ENCODE results near the gene METTL5. TPM values are rescaled to one million over a fixed set of nuclear protein-coding genes. Genes with fewer than 3 reads are reported as not detected.
"Not testable (repeated sequence)": the region's sequence is repeated elsewhere in the genome, so short reads cannot be mapped to it uniquely, and the experiment has no call there.

Gene METTL5
- total RNA-seq, 1 experiment from 2014 or later = 63.1 TPM

GRCh38 chr2:169819106-169819505 is 5.6 kb downstream of the METTL5 start:
- Mint-ChIP-seq H3K27me3 (ENCODE audit: unreplicated experiment) (no peaks in the 10 kb centered on the region), H3K9me3 (ENCODE audit: low read depth, unreplicated experiment) (no peaks in the 10 kb centered on the region), H3K27ac (ENCODE audit: unreplicated experiment) (no peak overlapping the region), H3K4me1 (ENCODE audit: low read depth, unreplicated experiment) (peaks cover 20% of the 10 kb centered on the region), H3K4me3 (ENCODE audit: low read depth, unreplicated experiment) (no peak overlapping the region), H3K36me3 (ENCODE audit: insufficient read depth, unreplicated experiment) (peaks cover 41% of the 10 kb centered on the region)
- no TSS peak for BruUV-seq (replicated peaks)
- intact Hi-C loops (cut with micrococcal nuclease; ENCODE audit: unreplicated experiment) = no loop called here
- no peak for DNase-seq
- CTCF ChIA-PET = interaction anchor here (0.6 kb wide), 1 partner anchor 60 kb away, joined by 8 read pairs; no protein-coding TSS in a partner anchor
- TF ChIP-seq CTCF (IDR thresholded peaks at IDR 0.05; ENCODE audit: unreplicated experiment) = no peak

GRCh38 chr2:169818241-169818640 is 6.5 kb downstream of the METTL5 start:
- no peak for TF ChIP-seq CTCF (IDR thresholded peaks at IDR 0.05; ENCODE audit: unreplicated experiment)
- Mint-ChIP-seq H3K4me1 (ENCODE audit: low read depth, unreplicated experiment) (peaks cover 15% of the 10 kb centered on the region), H3K36me3 (ENCODE audit: insufficient read depth, unreplicated experiment) (peaks cover 36% of the 10 kb centered on the region), H3K9me3 (ENCODE audit: low read depth, unreplicated experiment) (no peaks in the 10 kb centered on the region), H3K4me3 (ENCODE audit: low read depth, unreplicated experiment) (no peak overlapping the region), H3K27ac (ENCODE audit: unreplicated experiment) (no peak overlapping the region), H3K27me3 (ENCODE audit: unreplicated experiment) (no peaks in the 10 kb centered on the region)
- CTCF ChIA-PET = no interaction called here
- no peak for DNase-seq
- intact Hi-C loops (cut with micrococcal nuclease; ENCODE audit: unreplicated experiment) = no loop called here
- BruUV-seq (replicated peaks) = no TSS peak

- H3K4me3 Mint-ChIP-seq (ENCODE audit: low read depth, unreplicated experiment); H3K27me3 Mint-ChIP-seq (ENCODE audit: unreplicated experiment); H3K27ac Mint-ChIP-seq (ENCODE audit: unreplicated experiment); intact Hi-C loops (cut with micrococcal nuclease; ENCODE audit: unreplicated experiment); CTCF ChIA-PET; H3K4me1 Mint-ChIP-seq (ENCODE audit: low read depth, unreplicated experiment); DNase-seq; BruUV-seq (replicated peaks); H3K9me3 Mint-ChIP-seq (ENCODE audit: low read depth, unreplicated experiment): not testable (repeated sequence)
- peaks cover 31% of the 10 kb centered on the region for H3K36me3 Mint-ChIP-seq (ENCODE audit: insufficient read depth, unreplicated experiment)
Measured at GRCh38 chr2:169817369-169817768, 7.3 kb downstream of the METTL5 start.

- H3K27ac Mint-ChIP-seq (ENCODE audit: unreplicated experiment); H3K27me3 Mint-ChIP-seq (ENCODE audit: unreplicated experiment); intact Hi-C loops (cut with micrococcal nuclease; ENCODE audit: unreplicated experiment); H3K9me3 Mint-ChIP-seq (ENCODE audit: low read depth, unreplicated experiment); CTCF ChIA-PET; DNase-seq; H3K4me3 Mint-ChIP-seq (ENCODE audit: low read depth, unreplicated experiment); H3K4me1 Mint-ChIP-seq (ENCODE audit: low read depth, unreplicated experiment); BruUV-seq (replicated peaks): not testable (repeated sequence)
- peaks cover 35% of the 10 kb centered on the region for H3K36me3 Mint-ChIP-seq (ENCODE audit: insufficient read depth, unreplicated experiment)
Measured at GRCh38 chr2:169816961-169817360, 7.7 kb downstream of the METTL5 start.

GRCh38 chr2:169815849-169816248 is 8.9 kb downstream of the METTL5 start:
- Mint-ChIP-seq H3K36me3 (ENCODE audit: insufficient read depth, unreplicated experiment) (peaks cover 31% of the 10 kb centered on the region), H3K4me1 (ENCODE audit: low read depth, unreplicated experiment) (peaks cover 7% of the 10 kb centered on the region), H3K9me3 (ENCODE audit: low read depth, unreplicated experiment) (no peaks in the 10 kb centered on the region), H3K4me3 (ENCODE audit: low read depth, unreplicated experiment) (no peak overlapping the region), H3K27me3 (ENCODE audit: unreplicated experiment) (no peaks in the 10 kb centered on the region), H3K27ac (ENCODE audit: unreplicated experiment) (peak overlapping the region; percentile 15)
- no TSS peak for BruUV-seq (replicated peaks)
- no peak for TF ChIP-seq CTCF (IDR thresholded peaks at IDR 0.05; ENCODE audit: unreplicated experiment)
- intact Hi-C loops (cut with micrococcal nuclease; ENCODE audit: unreplicated experiment) = no loop called here
- no peak for DNase-seq
- CTCF ChIA-PET = no interaction called here
